Peyer's patch (tissue), 4 donors: ENCODE results near the gene BMP6. TPM values are rescaled to one million over a fixed set of nuclear protein-coding genes. Genes with fewer than 3 reads are reported as not detected.
A peak's percentile ranks its signal among the peaks of the same experiment; 100 is the strongest.

Experiments
- DNase-seq, 3 donors: peaks; one replicate each; pipeline ENCODE4 v3.0.0-alpha.2; 2017 to 2019
- H3K27ac ChIP-seq, 4 donors: fragments of 200-600 bp; sonication (generic); one replicate each; pipeline ENCODE4 v1.5.1; 2016 to 2019
- H3K27me3 ChIP-seq, 2 donors: fragments of 200-600 bp; sonication (generic); one replicate each; pipeline ENCODE4 v1.5.1; 2019
- H3K36me3 ChIP-seq, 3 donors: fragments of 200-600 bp; sonication (generic); one replicate each; pipeline ENCODE4 v1.5.1; 2016 to 2019
- H3K4me1 ChIP-seq, 4 donors: fragments of 200-600 bp; sonication (generic); one replicate each; pipeline ENCODE4 v1.5.1; 2016 to 2019
- H3K4me3 ChIP-seq, 4 donors: fragments of 200-600 bp; sonication (generic); 1 replicate in 3 of 4; 2 replicates in 1 of 4; pipeline ENCODE4 v1.5.1; 2016 to 2019; ENCODE audit warnings: mild to moderate bottlenecking in 1 of 4
- H3K9me3 ChIP-seq, 4 donors: fragments of 200-600 bp; sonication (generic); one replicate each; pipeline ENCODE4 v1.5.1; 2016 to 2019; ENCODE audit warnings: mild to moderate bottlenecking in 1 of 4
- CTCF ChIP-seq, 6 experiments: fragments of 450-650 bp in 4 of 6; fragments of 200-600 bp in 2 of 6; sonication (generic) in 1 of 6; IDR thresholded peaks; one replicate each; pipeline ENCODE4 v1.5.1; 2017 to 2019; ENCODE audit warnings: antibody characterized with exemption in 6 of 6, mild to moderate bottlenecking in 3 of 6, moderate library complexity in 1 of 6
- POLR2A ChIP-seq, 2 donors: fragments of 450-650 bp; IDR thresholded peaks; one replicate each; pipeline ENCODE4 v1.5.1; 2017; ENCODE audit warnings: antibody characterized with exemption in 2 of 2, mild to moderate bottlenecking in 2 of 2, moderate library complexity in 2 of 2
- total RNA-seq, 4 donors: library from RNA; depleted of rRNA; stranded (reverse); fragments of >200 nt; gene quantifications; one replicate each; pipeline ENCODE4 v1.1.0, GENCODE V29; 2016

Gene BMP6
- total RNA-seq, 4 donors from 2014 or later, result 0.88 to 3.6 (median 2.2) TPM

GRCh38 chr6:7684843-7685242 lies 41.1 kb upstream of the BMP6 start:
- no peak for DNase-seq
- Histone ChIP-seq H3K4me3 (no peak overlapping the region), H3K36me3 (no peaks in the 10 kb centered on the region), H3K4me1 (no peaks in the 10 kb centered on the region), H3K27ac (no peak overlapping the region), H3K9me3 (no peaks in the 10 kb centered on the region), H3K27me3 (no peaks in the 10 kb centered on the region)
- TF ChIP-seq POLR2A (IDR thresholded peaks at IDR 0.05), result no peak
- TF ChIP-seq CTCF (IDR thresholded peaks at IDR 0.05), result no peak

DNA sequence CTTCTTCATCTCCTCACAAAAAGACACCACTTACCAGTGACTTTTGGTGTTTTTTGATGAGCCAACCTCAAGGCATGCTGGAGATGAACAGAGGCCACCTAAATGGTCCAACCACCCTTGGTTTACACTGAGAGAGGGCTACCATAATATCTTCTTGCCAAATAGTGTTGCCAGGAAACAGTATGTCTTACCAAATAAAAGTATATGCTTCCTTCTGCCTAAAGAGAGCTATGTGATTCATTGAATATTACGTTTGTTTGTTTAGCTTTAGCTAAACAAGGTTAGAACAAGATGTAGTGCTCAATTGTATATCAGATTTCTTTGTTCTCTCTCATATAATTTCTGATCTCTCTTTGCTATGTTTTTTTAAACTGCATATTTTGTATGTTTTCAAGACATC lies 40.6 kb upstream of the BMP6 start:
- no peak overlapping the region for H3K27ac ChIP-seq
- DNase-seq, result no peak
- H3K36me3 ChIP-seq, result no peaks in the 10 kb centered on the region
- no peak overlapping the region for H3K4me3 ChIP-seq
- no peaks in the 10 kb centered on the region for H3K4me1 ChIP-seq
- no peak for TF ChIP-seq POLR2A (IDR thresholded peaks at IDR 0.05)
- no peak for TF ChIP-seq CTCF (IDR thresholded peaks at IDR 0.05)
- H3K27me3 ChIP-seq, result no peaks in the 10 kb centered on the region
- H3K9me3 ChIP-seq, result no peaks in the 10 kb centered on the region

GRCh38 chr6:7687145-7688111 lies 38.5 kb upstream of the BMP6 start:
- H3K27me3 ChIP-seq, result no peaks in the 10 kb centered on the region
- H3K4me3 ChIP-seq, result no peak overlapping the region
- H3K9me3 ChIP-seq, result no peaks in the 10 kb centered on the region
- H3K4me1 ChIP-seq, result no peaks in the 10 kb centered on the region
- H3K27ac ChIP-seq, result no peak overlapping the region
- TF ChIP-seq CTCF (IDR thresholded peaks at IDR 0.05) (no peak), POLR2A (IDR thresholded peaks at IDR 0.05) (no peak)
- H3K36me3 ChIP-seq, result no peaks in the 10 kb centered on the region
- DNase-seq, result no peak

GRCh38 chr6:7691021-7691420 lies 34.9 kb upstream of the BMP6 start:
- H3K4me1 ChIP-seq, result no peaks in the 10 kb centered on the region
- TF ChIP-seq POLR2A (IDR thresholded peaks at IDR 0.05) (no peak), CTCF (IDR thresholded peaks at IDR 0.05) (no peak)
- H3K9me3 ChIP-seq, result no peaks in the 10 kb centered on the region
- no peak overlapping the region for H3K27ac ChIP-seq
- no peaks in the 10 kb centered on the region for H3K36me3 ChIP-seq
- DNase-seq, result no peak
- H3K27me3 ChIP-seq, result no peaks in the 10 kb centered on the region
- no peak overlapping the region for H3K4me3 ChIP-seq

GRCh38 chr6:7691675-7692452 lies 34.0 kb upstream of the BMP6 start:
- no peaks in the 10 kb centered on the region for H3K4me1 ChIP-seq
- peak in 1 of 3 donors; percentile 49 for DNase-seq
- no peak overlapping the region for H3K4me3 ChIP-seq
- no peaks in the 10 kb centered on the region for H3K27me3 ChIP-seq
- H3K27ac ChIP-seq, result no peak overlapping the region
- H3K9me3 ChIP-seq, result no peaks in the 10 kb centered on the region
- H3K36me3 ChIP-seq, result no peaks in the 10 kb centered on the region
- TF ChIP-seq CTCF (IDR thresholded peaks at IDR 0.05) (no peak), POLR2A (IDR thresholded peaks at IDR 0.05) (no peak)
